ENCODE results near the gene GMPR.
"Not testable (repeated sequence)": the region's sequence is repeated elsewhere in the genome, so short reads cannot be mapped to it uniquely, and the experiment has no call there.

Gene GMPR

DNA sequence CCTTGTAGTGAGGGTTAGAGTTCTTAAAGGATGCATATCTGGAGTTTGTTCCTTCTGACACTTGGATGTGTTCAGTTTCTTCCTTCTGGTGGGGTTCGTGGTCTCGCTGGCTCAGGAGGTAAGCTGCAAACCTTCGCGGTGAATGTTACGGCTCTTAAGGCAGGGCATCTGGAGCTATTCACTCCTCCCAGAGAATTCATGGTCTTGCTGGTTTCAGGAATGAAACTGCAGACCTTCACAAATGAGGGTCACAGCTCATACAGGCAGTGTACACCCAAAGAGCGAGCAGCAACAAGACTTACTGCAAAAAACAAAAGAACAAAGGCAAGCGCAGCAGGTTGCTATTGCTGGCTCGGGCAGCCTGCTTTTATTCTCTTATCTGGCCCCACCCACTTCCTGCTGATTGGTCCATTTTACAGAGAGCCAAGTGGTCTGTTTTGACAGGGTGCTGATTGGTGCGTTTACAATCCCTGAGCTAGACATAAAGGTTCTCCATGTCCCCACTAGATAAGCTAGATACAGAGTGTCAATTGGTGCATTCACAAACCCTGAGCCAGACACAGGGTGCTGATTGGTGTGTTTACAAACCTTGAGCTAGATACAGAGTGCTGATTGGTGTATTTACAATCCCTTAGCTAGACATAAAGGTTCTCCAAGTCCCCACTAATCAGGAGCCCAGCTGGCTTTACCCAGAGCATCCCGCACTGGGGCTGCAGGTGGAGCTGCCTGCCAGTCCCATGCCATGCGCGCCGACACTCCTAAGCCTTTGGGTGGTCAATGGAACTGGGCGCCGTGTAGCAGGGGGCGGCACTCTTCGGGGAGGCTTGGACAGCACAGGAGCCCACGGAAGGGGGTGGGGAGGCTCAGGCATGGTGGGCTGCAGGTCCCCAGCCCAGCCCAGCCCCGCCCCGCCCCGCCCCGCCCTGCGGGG is 12.0 kb upstream of the GMPR start:
- not testable (repeated sequence) for DNase-seq

DNA sequence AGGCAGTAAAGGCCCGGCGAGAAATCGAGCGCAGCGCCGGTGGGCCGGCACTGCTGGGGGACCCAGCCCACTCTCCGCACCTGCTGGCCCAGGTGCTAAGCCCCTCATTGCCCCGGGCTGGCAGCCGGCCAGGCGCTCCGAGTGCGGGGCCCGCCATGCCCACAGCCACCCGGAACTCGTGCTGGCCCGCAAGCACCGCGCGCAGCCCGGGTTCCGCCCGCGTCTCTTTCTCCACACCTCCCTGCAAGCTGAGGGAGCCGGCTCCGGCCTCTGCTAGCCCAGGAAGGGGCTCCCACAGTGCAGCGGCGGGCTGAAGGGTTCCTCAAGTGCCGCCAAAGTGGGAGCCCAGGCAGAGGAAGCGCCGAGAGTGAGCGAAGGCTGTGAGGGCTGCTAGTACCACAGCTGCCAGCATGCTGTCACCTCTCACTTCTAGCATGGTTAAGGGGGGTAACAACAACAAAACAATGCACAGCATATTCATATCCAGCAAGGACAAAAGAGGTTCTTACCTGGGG is 11.3 kb upstream of the GMPR start:
- no peak for DNase-seq

DNA sequence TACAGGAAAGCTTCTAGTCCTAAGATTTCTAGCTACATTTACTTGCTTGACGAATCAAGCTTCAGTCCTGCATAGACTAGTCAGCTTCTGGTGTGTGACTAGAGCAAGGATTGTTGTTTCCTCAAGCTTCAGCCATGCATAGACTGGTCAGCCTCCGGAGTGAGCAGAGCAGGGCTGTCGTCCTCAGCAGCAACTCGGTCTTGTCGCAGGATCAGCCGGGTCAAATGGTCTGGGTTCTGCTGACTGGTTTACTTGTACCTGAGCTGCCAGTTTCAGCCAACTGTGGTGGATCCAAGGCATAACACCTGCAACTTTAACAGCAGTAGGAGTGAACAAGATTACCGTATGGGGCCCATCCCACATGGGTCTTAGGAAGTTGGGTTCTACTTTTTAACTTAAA is 10.8 kb upstream of the GMPR start:
- no peak for DNase-seq

DNA sequence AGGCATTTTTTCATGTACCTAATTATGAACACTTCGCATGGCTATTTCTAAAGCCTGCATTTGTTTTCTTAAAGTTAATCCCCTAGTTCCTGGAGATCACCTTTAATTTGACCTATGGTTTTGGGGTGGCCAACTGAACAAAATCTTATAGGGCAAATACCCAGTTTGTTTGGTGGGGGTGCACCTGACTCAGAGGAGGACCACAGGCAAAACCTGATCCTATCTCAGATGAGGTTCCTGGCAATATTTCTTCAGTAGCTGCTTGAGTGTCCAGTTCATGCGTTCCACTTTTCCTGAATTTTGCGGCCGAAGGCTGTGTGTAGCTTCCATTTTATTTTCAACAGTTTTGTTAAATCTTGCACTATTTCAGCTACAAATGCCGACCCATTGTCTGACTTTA is 10.3 kb upstream of the GMPR start:
- DNase-seq, result no peak

DNA sequence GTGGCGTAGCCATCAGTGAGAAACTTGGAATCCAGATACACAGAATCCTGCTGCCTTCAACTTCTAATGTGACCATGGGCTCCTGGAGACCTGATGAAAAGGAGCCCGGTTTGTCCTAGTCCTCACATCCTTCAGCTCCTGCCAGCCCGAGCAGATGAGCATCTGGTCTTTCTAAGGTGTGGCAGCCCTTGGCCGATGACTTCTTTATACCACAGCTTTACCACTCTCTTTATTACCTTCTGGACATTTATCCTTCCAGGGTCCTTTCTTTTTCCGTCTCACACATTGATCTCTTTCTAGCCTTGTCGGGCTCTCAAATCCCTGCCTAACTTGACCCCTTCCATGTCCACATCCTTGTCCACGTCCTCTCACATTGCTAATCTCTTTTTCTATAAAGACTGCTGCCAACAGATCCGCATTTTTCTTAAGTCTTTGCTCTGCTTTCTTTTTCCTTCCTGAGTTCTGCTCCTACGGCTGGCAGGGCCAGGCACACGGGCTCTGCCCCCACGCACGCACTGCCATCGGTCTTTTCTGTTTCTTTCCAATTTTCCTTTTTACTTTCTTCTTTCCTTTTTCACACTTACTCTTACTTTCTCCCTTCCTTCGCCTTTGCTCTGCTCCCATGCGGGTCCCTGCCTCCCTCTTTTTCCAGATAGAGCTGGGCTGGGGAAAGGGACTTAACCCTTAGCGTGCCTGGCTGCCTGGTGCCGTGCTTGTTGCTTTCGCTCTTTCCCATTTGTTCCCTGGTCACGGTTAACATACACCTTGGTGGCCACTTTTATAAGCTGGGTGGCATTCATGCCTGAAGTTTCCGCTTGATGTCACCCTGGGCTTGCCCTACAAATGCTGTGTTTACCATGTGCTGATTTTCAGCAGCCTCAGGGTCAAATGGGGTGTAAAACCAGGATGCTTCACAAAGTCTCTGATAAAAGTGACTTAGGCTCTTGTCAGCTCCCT is 9.4 kb upstream of the GMPR start:
- no peak for DNase-seq

DNA sequence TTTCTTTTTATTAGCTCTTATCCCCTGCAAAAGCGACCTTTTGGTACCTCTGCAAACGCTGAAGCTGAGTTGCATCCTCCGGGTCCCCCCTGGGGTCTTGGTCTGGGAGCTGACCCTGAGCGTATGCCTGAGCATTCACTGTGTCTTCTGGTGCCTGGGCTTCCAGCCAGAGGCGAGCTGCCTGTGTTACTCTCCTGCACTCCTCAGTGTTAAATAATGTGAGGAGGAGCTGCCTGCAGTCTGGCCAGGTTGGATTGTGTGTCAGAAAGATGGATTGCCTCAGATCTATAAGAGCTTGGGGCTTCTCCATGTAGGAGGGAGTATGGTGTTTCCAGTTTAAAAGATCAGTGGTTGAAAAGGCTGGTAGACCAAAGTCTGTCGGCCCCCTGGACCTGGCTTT is 8.7 kb upstream of the GMPR start:
- no peak for DNase-seq

DNA sequence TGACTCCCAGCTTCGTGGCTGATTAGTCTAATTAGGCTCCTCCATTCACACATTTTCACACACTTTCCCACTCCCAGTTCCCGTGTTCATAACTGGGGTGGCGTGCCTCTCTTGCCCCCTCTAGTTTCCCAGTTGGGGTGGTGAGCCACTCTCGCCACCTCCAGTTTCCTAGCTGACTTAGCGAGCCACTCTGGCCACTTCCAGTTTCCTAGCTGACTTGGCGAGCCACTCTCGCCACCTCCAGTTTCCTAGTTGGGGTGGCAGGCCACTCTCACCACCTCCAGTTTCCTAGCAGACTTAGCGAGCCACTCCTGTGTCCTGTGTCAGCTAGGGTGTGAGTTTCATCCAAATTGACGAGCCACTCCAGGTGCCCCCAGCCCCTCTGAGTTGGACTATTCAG is 7.4 kb upstream of the GMPR start:
- no peak for DNase-seq

DNA sequence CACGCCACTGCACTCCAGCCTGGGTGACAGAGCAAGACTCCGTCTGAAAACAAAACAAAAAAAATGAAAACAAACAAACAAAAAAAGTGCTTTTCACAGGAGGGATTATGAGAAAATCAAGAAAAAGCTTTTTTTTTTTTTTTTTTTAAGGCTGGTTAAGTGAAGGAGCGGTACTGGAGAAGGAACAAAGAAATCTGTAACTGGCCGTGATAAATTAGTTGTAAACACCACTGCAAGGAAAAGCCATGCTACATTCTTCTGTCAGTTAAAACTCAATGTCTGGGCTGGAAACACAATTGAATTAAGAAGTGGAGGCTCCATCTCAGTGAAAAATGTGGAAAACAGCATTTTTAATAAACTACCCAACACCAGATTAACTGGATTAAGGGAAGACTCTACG is 6.3 kb upstream of the GMPR start:
- no peak for DNase-seq

DNA sequence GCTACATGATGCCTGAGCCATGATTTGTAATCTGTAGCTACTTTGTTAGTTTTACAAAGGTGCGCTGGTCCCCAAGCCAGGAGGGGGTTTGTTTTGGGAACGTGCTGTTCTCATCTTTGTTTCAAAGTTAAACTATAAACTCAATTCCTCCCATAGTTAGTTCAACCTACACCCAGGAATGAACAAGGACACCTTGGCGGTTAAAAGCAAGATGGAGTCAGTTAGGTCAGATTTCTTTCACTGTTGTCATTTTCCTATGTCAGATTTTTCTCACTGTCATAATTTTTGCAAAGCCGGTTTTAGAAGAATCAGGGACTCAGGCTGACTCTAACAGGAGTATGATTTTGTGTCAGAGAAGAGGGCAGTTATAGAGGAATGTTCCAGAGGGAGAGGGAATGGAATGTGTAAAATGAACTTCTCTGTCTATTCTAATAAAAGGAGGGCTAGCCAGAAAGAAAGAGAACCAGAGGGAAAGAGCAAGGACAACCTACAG is 2.3 kb upstream of the GMPR start:
- DNase-seq, result no peak

DNA sequence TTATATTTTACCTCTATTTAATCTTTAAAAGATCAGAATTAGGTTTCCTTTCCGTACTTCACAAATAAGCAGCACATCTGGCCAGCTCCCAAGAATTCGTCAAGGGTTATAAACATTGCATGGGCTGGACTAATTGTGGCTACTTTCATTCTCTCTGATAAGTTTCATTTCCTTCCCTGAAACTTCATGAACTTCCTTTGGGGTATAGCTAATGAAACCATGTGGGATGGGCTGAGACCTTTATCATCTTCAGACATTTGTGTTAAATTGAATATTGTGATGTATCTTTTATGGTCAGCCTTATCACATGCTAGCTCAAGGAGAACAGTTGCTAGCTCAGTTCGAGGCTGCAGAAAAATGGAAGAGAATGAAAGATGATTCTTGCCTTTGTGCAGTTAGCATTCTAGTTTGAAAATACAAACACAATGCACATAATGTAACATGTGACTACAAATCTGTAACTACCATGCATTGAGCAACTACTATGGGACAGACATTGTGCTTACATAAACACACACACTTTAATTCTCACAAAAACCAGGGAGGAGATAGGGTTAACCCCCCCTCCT is 1.7 kb upstream of the GMPR start:
- no peak for DNase-seq

DNA sequence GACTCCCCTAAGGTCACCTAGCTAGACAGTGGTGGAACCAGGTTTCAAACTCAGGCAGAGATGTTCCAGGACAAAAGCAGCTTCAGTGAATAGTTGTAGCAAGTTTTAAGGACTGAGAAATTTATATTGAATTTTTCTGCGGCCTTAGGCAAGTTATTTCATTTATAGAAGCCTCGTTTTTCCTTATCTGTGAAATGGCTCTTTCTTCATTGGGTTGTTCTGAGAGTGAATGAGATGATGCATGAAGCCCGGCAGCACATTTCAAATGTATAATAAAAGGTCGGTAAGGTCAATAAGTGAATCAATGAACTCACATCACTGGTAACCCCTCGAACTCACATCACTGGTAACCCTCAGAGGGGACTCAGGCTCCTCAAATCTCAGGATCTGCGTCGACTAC is 1.1 kb upstream of the GMPR start:
- DNase-seq, result no peak

DNA sequence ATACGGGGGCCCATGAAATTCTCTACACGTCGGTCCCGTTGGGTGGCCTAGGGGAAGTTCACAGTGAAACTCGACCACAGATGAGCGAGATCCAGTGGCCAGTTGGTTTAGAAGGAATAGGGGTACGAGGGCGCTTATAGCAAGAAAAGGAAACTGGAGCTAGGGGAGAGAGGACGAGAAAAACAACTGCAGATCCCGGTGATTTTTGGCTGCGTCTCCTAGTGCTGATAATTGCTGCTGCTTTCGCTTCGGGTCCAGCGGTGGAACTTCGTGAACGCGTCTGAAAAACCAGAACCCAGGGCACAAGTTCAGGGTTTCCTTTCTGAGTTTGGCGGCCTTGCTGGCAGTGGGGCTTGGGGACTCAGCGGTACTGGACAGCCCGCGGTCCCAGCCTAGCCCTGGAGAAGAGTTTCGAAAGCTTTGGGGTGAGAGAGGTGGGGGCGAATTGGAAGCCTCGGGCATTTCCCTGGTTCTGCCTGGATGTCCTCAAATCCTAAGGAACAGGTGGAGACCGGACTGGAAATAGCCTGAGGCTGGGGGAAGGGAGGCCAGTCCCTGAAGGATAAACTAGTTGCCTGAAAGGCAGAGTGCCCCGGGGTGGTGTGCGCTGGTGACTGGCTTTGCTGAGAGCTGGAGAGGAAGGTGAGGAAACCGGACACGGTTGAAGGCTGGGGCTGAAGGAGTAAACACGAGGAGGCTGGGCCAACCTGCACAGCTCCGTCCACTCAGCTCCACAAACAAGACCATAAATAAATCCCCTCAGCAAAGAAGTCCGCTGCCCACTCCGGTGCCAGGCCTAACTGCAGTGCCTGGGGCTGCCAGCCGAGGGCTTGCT is 793 bp downstream of the GMPR start:
- DNase-seq, result no peak

DNA sequence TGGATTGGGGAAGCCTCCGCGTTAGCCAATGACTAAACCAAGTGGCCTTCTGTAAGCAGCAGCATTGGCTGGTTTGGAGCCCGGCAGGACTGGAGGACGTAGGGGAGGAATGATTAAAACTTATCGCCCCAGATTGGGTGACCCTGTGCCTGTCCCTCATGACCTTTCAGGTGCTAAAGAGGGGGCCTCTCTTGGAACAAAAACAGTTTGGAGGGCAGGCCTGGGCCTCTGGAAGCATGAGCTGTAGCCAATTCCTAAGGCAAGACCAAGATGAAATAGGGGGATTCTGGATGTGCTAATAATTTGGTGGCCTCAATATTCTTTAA is 1.4 kb downstream of the GMPR start:
- no peak for DNase-seq

DNA sequence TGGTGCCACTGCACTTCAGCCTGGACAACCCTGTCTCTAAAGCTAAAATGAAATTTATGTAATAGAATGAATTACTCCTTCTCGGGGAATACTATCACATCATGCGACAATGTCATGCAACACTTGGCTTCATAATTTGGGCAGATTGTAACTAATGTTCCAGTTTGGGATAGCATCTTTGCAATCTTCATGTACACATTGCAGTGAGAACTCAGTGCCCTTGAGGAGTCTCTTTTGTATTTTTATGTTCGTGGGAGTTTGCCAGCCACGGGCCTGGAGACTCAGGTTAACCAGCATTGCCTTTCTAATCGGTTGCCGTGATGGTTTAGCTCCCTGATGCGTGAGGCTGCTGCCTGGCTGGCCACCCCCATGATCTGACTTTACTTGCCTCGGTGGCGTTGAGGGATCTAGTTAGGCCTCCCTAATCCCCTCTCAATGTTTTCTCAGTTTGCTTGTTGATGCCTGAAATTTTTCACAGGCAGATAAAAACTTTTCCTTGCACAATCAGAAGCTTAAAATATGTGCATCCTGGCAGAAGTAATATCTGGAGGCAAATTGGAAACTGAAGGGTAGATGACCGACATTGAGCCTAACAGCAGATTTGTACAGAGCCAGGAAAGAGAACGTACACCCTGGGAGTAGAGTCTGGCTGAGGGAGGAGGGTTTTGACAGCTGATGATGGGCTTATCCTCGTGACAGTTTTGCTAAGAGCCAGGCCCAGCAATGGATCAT is 2.4 kb downstream of the GMPR start:
- DNase-seq, result no peak

DNA sequence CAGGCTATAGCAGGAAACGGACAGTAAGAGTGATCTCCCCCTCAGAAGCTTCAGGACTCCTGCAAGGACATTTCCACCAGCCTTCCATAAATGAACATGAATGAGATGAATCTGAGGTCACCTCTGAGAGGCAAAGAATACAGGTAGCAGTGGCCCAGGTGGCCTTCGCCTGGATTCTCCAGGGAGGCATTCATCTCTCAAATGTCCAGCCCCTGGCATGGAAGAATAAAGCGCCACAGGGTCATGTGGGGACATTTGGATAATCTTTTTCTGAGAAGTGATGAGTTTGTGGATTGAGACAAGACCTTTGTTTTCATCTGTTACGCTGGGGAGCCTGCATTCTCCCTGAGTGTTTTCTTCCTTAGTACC is 2.9 kb downstream of the GMPR start:
- no peak for DNase-seq

DNA sequence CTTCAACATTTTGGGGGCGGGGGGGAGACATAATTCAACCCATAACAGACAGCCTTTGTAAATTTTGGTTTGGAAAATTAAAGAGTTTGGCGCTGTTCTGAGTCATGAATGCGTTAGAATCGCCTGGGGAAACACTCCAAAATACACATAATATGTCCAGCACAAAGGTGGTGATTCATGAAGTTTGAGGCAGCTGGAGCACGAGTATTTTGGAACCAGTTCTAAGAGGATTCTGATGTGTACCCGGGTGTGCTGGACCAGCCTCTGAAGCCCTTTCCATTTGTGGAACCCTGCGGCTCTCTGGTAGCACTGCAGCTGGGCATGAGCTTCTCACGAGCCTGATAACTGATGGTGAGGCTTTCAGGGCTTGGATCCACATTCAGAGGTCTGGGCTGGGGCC is 4.7 kb downstream of the GMPR start:
- no peak for DNase-seq

DNA sequence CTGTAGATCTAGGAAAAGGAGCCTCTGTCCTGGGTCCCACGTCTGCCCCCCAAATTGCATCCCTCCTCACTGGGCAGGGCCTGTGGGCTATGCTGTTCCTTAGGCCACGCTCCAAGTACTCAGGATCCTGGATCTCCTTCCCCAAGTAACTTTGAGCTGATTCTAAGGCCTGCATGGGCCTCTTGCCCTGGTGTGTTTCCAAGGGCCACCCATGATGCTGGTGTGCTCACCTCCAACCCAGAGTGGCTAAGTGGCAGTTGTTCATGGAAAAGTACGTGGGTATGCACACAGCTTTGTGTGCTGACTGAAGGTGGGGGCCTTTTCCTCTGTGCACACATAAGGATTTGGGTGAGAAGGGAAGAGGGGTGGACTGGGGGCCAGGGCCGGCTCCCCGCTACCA is 5.3 kb downstream of the GMPR start:
- DNase-seq, result no peak

DNA sequence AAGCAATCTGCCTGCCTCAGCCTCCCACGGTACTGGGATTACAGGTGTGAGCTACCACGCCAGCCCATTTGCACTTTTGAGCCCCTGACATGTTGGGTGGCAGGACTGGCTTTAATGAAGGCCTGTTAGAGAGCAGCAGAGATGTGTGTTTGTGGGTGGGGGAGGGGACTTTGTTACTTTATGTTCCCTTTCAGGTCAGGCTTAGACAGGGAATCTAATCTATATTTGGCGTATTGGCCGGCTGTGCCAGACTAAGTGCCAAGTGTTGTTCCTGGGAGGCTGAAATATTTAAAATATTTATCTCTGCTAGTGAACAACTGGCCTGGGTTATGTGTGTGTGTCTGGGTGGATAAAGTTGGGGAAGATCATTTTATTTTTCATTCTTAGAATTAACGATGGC is 6.1 kb downstream of the GMPR start:
- DNase-seq, result no peak

DNA sequence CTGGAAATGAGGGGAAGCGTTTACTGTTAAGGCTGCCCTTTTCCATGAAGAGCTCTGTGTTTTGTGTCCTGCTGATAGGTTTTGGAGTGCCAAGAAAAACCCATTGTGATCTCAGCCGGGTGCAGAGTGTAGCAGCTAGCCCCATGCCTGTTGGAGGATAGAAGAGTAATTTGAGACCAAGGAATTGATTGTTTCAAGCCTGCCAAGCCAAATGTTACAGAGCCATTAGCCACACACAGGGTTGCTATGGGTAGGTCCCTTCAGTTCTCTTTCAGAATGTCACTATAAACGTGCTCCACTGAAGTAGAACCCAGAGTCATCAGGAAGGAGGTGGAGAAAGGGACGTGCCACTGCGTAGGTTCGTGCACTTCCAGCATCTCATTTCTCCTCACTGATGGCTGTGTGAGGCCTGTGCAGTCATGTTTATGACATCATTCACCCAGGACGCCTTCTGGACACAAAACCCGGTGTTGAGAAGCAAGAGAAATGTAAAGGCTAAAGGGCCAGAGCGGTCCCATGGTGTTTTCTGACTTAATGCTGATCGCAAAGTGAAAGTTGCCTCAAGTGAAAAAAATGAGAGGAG is 6.6 kb downstream of the GMPR start:
- DNase-seq, result no peak

DNA sequence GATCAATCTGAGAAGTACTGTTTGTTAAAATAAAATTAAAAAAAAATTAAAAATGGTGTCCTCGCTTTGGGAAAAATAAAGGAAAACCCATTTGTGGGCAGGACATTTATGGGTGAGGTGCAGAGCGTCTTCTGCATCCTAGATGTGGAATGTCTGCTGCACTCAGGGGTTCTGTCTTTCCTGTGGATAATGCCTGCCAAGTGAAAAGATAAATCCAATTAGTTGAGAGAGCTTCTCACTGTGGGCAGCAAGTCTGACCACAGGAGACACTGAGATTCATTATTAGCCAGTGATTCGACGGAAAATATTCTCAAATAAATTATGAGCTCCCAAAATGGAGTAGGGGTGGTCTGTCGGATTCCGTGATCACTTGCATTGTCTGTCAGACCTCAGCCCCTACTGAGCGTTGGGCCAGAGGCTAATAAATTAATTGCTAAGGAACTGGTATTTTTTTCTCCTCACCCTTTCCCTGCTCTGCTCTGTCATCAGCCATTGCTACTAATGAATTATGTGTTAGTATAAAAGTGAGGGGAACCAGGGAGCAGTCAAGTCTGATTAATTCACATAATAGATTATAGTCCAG is 10.0 kb downstream of the GMPR start:
- DNase-seq, result no peak

DNA sequence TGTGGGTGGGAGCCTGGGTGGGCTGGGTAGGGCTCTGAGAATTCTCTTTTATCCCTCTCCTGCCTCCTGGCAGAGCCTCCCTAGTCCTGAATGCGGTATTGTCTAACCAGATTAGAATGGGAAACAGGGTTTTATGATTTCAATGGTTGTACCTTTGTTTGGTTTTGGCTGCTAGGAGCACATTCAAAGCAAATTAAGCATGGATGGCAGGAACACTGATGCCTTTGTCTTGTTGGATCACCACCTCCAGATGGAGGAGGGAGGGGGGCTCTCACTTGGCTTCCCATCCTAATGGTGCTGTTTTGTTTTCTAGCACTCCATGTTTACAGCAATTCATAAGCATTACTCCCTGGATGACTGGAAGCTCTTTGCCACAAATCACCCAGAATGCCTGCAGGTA is 11.6 kb downstream of the GMPR start:
- DNase-seq, result no peak

All from SHP77 treated with DMSO at 0.1 percent for 48 hours (cell line).